ENCODE data around the gene CCDC102B. TPM values are rescaled to one million over a fixed set of nuclear protein-coding genes. Genes with fewer than 3 reads are reported as not detected.

The CCDC102B gene
- total and polyA plus RNA-seq, 2 of the 8 experiments (the other 6 are each of a cell fraction or from before 2014, with no cell fraction given) = 0.80 to 1.1 TPM

DNA sequence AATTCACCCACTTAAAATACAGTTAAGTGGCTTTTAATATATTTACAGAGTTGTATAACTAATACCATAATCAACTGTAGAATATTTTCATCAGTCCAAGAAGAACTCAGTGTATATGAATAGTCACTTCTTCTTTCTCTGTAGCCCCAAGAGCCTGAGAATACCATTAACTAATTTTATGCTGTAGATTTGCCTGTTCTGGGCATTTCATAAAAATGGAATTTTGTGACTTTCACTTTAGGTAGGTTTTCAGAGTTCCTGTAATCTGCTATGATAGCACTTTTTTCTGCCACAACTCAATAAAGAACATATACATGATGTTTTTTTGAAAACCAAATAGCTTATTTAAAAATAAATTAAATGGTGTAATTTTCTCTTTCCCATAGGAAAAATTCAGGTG is 57.6 kb downstream of the CCDC102B start:
- Histone ChIP-seq H3K27me3 (replicated peaks in 1 of 4; ENCODE audit: control insufficient read depth in 3 of 4, extremely low read depth in 1 of 4, insufficient read depth in 3 of 4, low read length in 3 of 4) (no peaks in the 10 kb centered on the region), H2BK20ac (ENCODE audit: low read length) (no peak overlapping the region), H3K4me1 (replicated peaks in 1 of 4; ENCODE audit: control insufficient read depth in 3 of 4, insufficient read depth in 4 of 4, low read length in 3 of 4) (no peaks in the 10 kb centered on the region), H3K56ac (replicated peaks; ENCODE audit: insufficient read length, low read depth, low read length) (no peak overlapping the region), H2BK120ac (replicated peaks; ENCODE audit: low read depth, low read length) (no peak overlapping the region), H2BK12ac (ENCODE audit: low read depth, low read length) (no peak overlapping the region), H3K18ac (ENCODE audit: extremely low read depth, low read length) (no peak overlapping the region), H4K8ac (ENCODE audit: extremely low read depth, insufficient read depth, low read length) (no peak overlapping the region), H4K20me1 (replicated peaks in 1 of 2; ENCODE audit: control insufficient read depth in 1 of 2, insufficient read depth in 2 of 2, low read length in 2 of 2) (no peaks in the 10 kb centered on the region), H3K9me3 (ENCODE audit: insufficient read depth in 2 of 2, low read depth in 1 of 2, low read length in 1 of 2) (no peaks in the 10 kb centered on the region), H3K79me1 (ENCODE audit: low read depth, low read length) (no peaks in the 10 kb centered on the region), H3K23ac (ENCODE audit: insufficient read length) (no peak overlapping the region), H4K5ac (ENCODE audit: insufficient read length, low read depth, low read length) (no peak overlapping the region), H3K27ac (ENCODE audit: low read depth, low read length) (no peak overlapping the region), H3K9ac (replicated peaks in 1 of 4; ENCODE audit: extremely low read depth in 1 of 4, low read depth in 3 of 4, low read length in 3 of 4) (no peak overlapping the region), H2BK15ac (ENCODE audit: low read length) (no peak overlapping the region), H3K14ac (ENCODE audit: insufficient read length) (no peak overlapping the region), H3K4me2 (ENCODE audit: insufficient read depth in 1 of 2, low read depth in 2 of 2, low read length in 2 of 2) (no peak overlapping the region), H2BK5ac (ENCODE audit: low read depth, low read length) (no peak overlapping the region), H2AK5ac (ENCODE audit: low read depth, low read length) (no peak overlapping the region), H4K91ac (replicated peaks; ENCODE audit: insufficient read length, low read length) (no peak overlapping the region), H3K23me2 (ENCODE audit: low read depth, low read length) (no peaks in the 10 kb centered on the region), H3K4me3 (ENCODE audit: extremely low read depth in 1 of 4, insufficient read depth in 2 of 4, low read depth in 3 of 4, low read length in 4 of 4) (no peak overlapping the region), H3K4ac (replicated peaks; ENCODE audit: insufficient read length, low read depth, low read length) (no peak overlapping the region), H3K36me3 (ENCODE audit: control insufficient read depth in 2 of 4, insufficient read depth in 4 of 4, low read length in 3 of 4) (no peaks in the 10 kb centered on the region), H3K79me2 (ENCODE audit: control insufficient read depth in 1 of 2, insufficient read depth in 2 of 2, low read length in 2 of 2) (no peaks in the 10 kb centered on the region), H2AFZ (ENCODE audit: low read length) (no peak overlapping the region)
- TF ChIP-seq TEAD4 (IDR thresholded peaks at IDR 0.05; ENCODE audit: low read depth, low read length) = no peak
- CTCF ChIA-PET (ENCODE audit: partially characterized antibody) = interaction anchor here (1.9 kb wide), 1 partner anchor 9 kb away, joined by 6 read pairs; no protein-coding TSS in a partner anchor
- FAIRE-seq (no peak), DNase-seq (ENCODE audit: low read depth in 1 of 2, low spot score in 2 of 2) (no peak)
- POLR2A ChIA-PET (ENCODE audit: partially characterized antibody) = no interaction called here
